Stimulated activated CD8-positive, alpha-beta memory T cell treated with anti-CD3 and anti-CD28 coated beads, Interleukin-12 subunit alpha, Interleukin-12 subunit beta, amount 100 ng/mL, for 24 hours (primary cell): Measurements from ENCODE around the gene C16orf92.
A peak's percentile ranks its signal among the peaks of the same experiment; 100 is the strongest.
"Not testable (repeated sequence)": the region's sequence is repeated elsewhere in the genome, so short reads cannot be mapped to it uniquely, and the experiment has no call there.

ENCODE experiments used
- DNase-seq: peaks from one replicate; pipeline ENCODE4 v3.0.0-alpha.2; 2020; ENCODE audit errors: extremely low read depth

C16orf92 gene

GRCh38 chr16:30027588-30028437 is 4.8 kb downstream of the C16orf92 start:
- no peak for DNase-seq

GRCh38 chr16:30028438-30029076 is 5.6 kb downstream of the C16orf92 start:
- DNase-seq, result no peak

- no peak for DNase-seq
Measured at GRCh38 chr16:30030011-30030685, 7.2 kb downstream of the C16orf92 start.

- no peak for DNase-seq
Measured at GRCh38 chr16:30030841-30031413, 7.9 kb downstream of the C16orf92 start, which contains the start of gene TLCD3B. Gene TLCD3B, minus strand, starts transcription at chr16:30031271. Its CDS starts 744 bp downstream, at chr16:30030527.

- no peak for DNase-seq
Measured at GRCh38 chr16:30031477-30031918, 8.5 kb downstream of the C16orf92 start.

- DNase-seq, result no peak
Measured at GRCh38 chr16:30032083-30032819, 9.3 kb downstream of the C16orf92 start.

- no peak for DNase-seq
Measured at GRCh38 chr16:30033270-30033669, 10.3 kb downstream of the C16orf92 start.

GRCh38 chr16:30040221-30040620 is 17.2 kb downstream of the C16orf92 start:
- DNase-seq, result no peak

- DNase-seq, result not testable (repeated sequence)
Measured at GRCh38 chr16:30040690-30041089, 17.7 kb downstream of the C16orf92 start.

GRCh38 chr16:30041841-30042240 is 18.8 kb downstream of the C16orf92 start:
- no peak for DNase-seq

GRCh38 chr16:30046178-30046577 is 23.2 kb downstream of the C16orf92 start:
- no peak for DNase-seq

GRCh38 chr16:30046588-30046987 is 23.6 kb downstream of the C16orf92 start:
- DNase-seq, result no peak

GRCh38 chr16:30049871-30050270 is 26.9 kb downstream of the C16orf92 start:
- no peak for DNase-seq

GRCh38 chr16:30051518-30051917 is 28.5 kb downstream of the C16orf92 start:
- DNase-seq, result no peak

- DNase-seq, result peak; percentile 78
Measured at GRCh38 chr16:30052671-30053372, 29.8 kb downstream of the C16orf92 start.

- no peak for DNase-seq
Measured at GRCh38 chr16:30053376-30054015, 30.5 kb downstream of the C16orf92 start.

- DNase-seq, result no peak
Measured at GRCh38 chr16:30054451-30054850, 31.5 kb downstream of the C16orf92 start.

GRCh38 chr16:30054959-30055553 is 32.1 kb downstream of the C16orf92 start:
- DNase-seq, result no peak

- no peak for DNase-seq
Measured at GRCh38 chr16:30060346-30060745, 37.3 kb downstream of the C16orf92 start.
